GM20000 (cell line): Measurements from ENCODE around the gene PCDHB11.

Experiments
- DNase-seq: peaks from one replicate; pipeline ENCODE4 v3.0.0; 2012; ENCODE audit warnings: low spot score
- CTCF ChIP-seq: IDR thresholded peaks from 2 replicates; pipeline ENCODE4 v1.5.1; 2012; ENCODE audit warnings: mild to moderate bottlenecking, control low read depth; ENCODE audit errors: extremely low read depth, missing control alignments

The PCDHB11 gene

GRCh38 chr5:141250576-141250975 is 51.1 kb downstream of the PCDHB11 start:
- TF ChIP-seq CTCF: no peak
- no peak for DNase-seq
